Activated CD8-positive, alpha-beta T cell treated with anti-CD3 and anti-CD28 coated beads for 36 hours (primary cell): Measurements from ENCODE around the gene PTBP1. TPM values are rescaled to one million over a fixed set of nuclear protein-coding genes. Genes with fewer than 3 reads are reported as not detected.

ENCODE experiments used
- ATAC-seq: fragments of 200-7000 bp; cut with Tn5 transposase; one replicate; pipeline ENCODE4 v1.10.0; 2021; ENCODE audit warnings: mild to moderate bottlenecking, moderate library complexity
- CTCF ChIA-PET: fragments of 350-600 bp; sonication (Branson Sonifier 250); formaldehyde crosslinking; loops from one replicate; lab custom pipeline; 2021; ENCODE audit warnings: antibody characterized with exemption; lab: Charles Lee
- POLR2A ChIA-PET: fragments of 350-600 bp; sonication (Branson Sonifier 250); formaldehyde crosslinking; loops from one replicate; lab custom pipeline; 2021; ENCODE audit warnings: antibody characterized with exemption; lab: Charles Lee
- DNase-seq: peaks from one replicate; pipeline ENCODE4 v3.0.0-alpha.2; 2020
- H3K27ac Mint-ChIP-seq: one replicate; pipeline ENCODE4 v1.8.0; 2021; ENCODE audit warnings: mild to moderate bottlenecking, mixed read lengths
- H3K27me3 Mint-ChIP-seq: one replicate; pipeline ENCODE4 v1.8.0; 2021; ENCODE audit warnings: mixed read lengths
- H3K36me3 Mint-ChIP-seq: one replicate; pipeline ENCODE4 v1.8.0; 2021; ENCODE audit warnings: low read depth, mixed read lengths
- H3K4me1 Mint-ChIP-seq: one replicate; pipeline ENCODE4 v1.8.0; 2021; ENCODE audit warnings: low read depth, mixed read lengths
- H3K4me3 Mint-ChIP-seq: one replicate; pipeline ENCODE4 v1.8.0; 2021; ENCODE audit warnings: mild to moderate bottlenecking, moderate library complexity, mixed read lengths
- H3K9me3 Mint-ChIP-seq: one replicate; pipeline ENCODE4 v1.8.0; 2021; ENCODE audit warnings: mixed read lengths
- intact Hi-C: fragments of 100-400 bp; cut with micrococcal nuclease; formaldehyde crosslinking; loops from one replicate; pipeline ENCODE4 v1.10.0; 2022
- total RNA-seq, 2 experiments: library from RNA; stranded (reverse); gene quantifications; one replicate each; pipeline ENCODE4 v1.2.3, GENCODE V29; 2021
- TF ChIP-seq, protein P1 (sequence below): fragments of 200-600 bp; IDR thresholded peaks from one replicate; pipeline ENCODE4 v1.8.0; 2022; ENCODE audit warnings: antibody characterized with exemption, mild to moderate bottlenecking

Gene PTBP1
- total RNA-seq, 2 experiments from 2014 or later = 581 to 582 TPM

DNA sequence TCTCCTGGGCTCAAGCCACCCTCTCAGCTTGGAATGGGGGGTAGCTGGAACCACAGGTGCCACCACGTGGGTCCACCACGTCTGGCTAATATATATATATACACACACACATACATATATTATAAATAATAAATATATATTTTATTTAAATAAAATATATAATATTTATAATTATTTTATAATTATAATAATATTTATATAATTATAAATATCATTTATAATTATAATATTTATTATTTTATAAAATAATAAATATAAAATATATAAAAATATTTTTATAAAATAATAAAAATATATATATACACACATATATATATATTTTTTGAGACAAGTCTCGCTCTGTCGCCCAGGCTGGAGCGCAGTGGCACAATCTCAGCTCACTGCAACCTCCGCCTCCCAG lies 57.3 kb downstream of the PTBP1 start:
- CTCF ChIA-PET = interaction anchor here (0.9 kb wide), 1 partner anchor 130 kb away, joined by 4 read pairs; the partner anchor contains the start of gene WDR18
- intact Hi-C loops = no loop called here

DNA sequence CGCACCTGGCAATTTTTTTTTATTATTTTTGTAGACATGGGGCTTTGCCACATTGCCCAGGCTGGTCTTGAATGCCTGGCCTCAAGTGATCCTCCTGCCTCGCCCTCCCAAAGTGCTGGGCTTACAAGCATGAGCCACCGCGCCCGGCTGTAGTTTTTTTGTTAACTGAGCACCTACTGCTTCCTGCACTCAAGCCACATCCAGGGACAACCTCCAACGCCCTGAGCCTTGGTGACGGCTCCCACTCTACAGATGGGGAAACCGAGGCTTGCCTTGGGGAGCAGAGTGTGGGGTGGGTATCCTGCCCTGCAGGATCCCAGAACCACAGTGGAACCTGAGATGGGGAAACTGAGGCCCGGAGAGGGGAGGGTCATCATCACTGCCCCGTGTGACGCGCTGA lies 57.9 kb downstream of the PTBP1 start:
- H3K4me3 Mint-ChIP-seq = no peak overlapping the region
- DNase-seq (no peak), ATAC-seq (no peak)
- no peaks in the 10 kb centered on the region for H3K36me3 Mint-ChIP-seq
- H3K27me3 Mint-ChIP-seq = peaks cover 12% of the 10 kb centered on the region
- TF ChIP-seq, protein P1, sequence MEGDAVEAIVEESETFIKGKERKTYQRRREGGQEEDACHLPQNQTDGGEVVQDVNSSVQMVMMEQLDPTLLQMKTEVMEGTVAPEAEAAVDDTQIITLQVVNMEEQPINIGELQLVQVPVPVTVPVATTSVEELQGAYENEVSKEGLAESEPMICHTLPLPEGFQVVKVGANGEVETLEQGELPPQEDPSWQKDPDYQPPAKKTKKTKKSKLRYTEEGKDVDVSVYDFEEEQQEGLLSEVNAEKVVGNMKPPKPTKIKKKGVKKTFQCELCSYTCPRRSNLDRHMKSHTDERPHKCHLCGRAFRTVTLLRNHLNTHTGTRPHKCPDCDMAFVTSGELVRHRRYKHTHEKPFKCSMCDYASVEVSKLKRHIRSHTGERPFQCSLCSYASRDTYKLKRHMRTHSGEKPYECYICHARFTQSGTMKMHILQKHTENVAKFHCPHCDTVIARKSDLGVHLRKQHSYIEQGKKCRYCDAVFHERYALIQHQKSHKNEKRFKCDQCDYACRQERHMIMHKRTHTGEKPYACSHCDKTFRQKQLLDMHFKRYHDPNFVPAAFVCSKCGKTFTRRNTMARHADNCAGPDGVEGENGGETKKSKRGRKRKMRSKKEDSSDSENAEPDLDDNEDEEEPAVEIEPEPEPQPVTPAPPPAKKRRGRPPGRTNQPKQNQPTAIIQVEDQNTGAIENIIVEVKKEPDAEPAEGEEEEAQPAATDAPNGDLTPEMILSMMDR = no peak
- no peaks in the 10 kb centered on the region for H3K4me1 Mint-ChIP-seq
- POLR2A ChIA-PET = no interaction called here
- CTCF ChIA-PET = interaction anchor here (0.7 kb wide), 1 partner anchor 86 kb away, joined by 3 read pairs; no protein-coding TSS in a partner anchor
- no peaks in the 10 kb centered on the region for H3K9me3 Mint-ChIP-seq
- no peak overlapping the region for H3K27ac Mint-ChIP-seq
- intact Hi-C loops = loop anchor here (5.0 kb wide), 1 partner anchor 127 kb away; the partner anchor contains the start of gene WDR18

More for the DNA sequence above, 57.3 kb downstream of the PTBP1 start:
- POLR2A ChIA-PET = interaction anchor here (0.5 to 0.6 kb wide), 3 partner anchors 18 to 72 kb away, joined by 3 to 4 read pairs (median 3); no protein-coding TSS in a partner anchor
- H3K9me3 Mint-ChIP-seq = no peaks in the 10 kb centered on the region
- no peaks in the 10 kb centered on the region for H3K36me3 Mint-ChIP-seq
- H3K4me1 Mint-ChIP-seq = no peaks in the 10 kb centered on the region
- TF ChIP-seq, protein P1 = no peak
- no peak overlapping the region for H3K27ac Mint-ChIP-seq
- H3K27me3 Mint-ChIP-seq = peaks cover 9% of the 10 kb centered on the region
- DNase-seq (no peak), ATAC-seq (no peak)
- H3K4me3 Mint-ChIP-seq = no peak overlapping the region

DNA sequence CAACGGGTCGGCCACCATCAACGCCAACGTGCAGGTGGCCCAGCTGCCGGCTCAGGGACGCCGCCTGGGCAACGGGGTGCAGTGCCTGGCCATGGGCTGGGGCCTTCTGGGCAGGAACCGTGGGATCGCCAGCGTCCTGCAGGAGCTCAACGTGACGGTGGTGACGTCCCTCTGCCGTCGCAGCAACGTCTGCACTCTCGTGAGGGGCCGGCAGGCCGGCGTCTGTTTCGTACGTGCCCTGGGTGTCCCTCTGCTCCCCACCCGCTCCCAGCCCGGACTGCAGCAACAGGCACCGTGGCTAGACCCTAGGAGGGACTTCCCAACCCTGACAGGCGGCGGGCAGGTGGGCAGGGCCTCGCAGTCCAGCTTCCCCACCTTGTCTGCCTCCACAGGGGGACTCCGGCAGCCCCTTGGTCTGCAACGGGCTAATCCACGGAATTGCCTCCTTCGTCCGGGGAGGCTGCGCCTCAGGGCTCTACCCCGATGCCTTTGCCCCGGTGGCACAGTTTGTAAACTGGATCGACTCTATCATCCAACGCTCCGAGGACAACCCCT lies 58.4 kb downstream of the PTBP1 start:
- TF ChIP-seq, protein P1 = no peak
- ChIA-PET POLR2A (no interaction called here), CTCF (interaction anchor here (0.7 to 1.5 kb wide), 5 partner anchors 11 to 86 kb away, joined by 3 to 6 read pairs (median 3); no protein-coding TSS in a partner anchor)
- H3K27ac Mint-ChIP-seq = no peak overlapping the region
- no peaks in the 10 kb centered on the region for H3K4me1 Mint-ChIP-seq
- peaks cover 11% of the 10 kb centered on the region for H3K27me3 Mint-ChIP-seq
- H3K9me3 Mint-ChIP-seq = no peaks in the 10 kb centered on the region
- intact Hi-C loops = loop anchor here (5.0 kb wide), 1 partner anchor 127 kb away; the partner anchor contains the start of gene WDR18
- H3K36me3 Mint-ChIP-seq = no peaks in the 10 kb centered on the region
- DNase-seq (no peak), ATAC-seq (no peak)
- no peak overlapping the region for H3K4me3 Mint-ChIP-seq

DNA sequence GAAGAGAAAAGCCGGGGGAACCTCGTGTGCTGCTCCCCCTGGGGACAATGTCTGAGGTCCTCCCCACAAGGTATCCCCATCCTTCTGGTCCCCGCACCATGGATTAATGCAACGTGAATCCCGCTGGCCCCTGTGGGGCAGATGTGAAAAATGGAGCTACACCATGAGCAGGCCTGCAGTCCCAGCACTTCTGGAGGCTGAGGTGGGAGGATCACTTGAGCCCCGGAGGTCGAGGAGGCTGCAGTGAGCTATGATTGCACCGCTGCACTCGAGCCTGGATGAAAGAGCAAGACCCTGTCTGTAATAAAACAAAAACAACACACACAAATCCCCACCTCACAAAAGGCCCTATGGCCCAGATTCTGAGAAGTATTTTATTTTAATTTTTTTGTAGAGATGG lies 61.0 kb downstream of the PTBP1 start:
- Mint-ChIP-seq H3K27me3 (peaks cover 14% of the 10 kb centered on the region), H3K36me3 (no peaks in the 10 kb centered on the region), H3K27ac (no peak overlapping the region), H3K4me1 (peaks cover 9% of the 10 kb centered on the region), H3K9me3 (no peaks in the 10 kb centered on the region), H3K4me3 (no peak overlapping the region)
- ChIA-PET CTCF (interaction anchor here (0.7 to 1.3 kb wide), 4 partner anchors 9 to 126 kb away, joined by 3 to 4 read pairs (median 4); partner anchors contain the start of gene WDR18), POLR2A (interaction anchor here (0.9 kb wide), 1 partner anchor 35 kb away, joined by 3 read pairs; the partner anchor contains the start of genes MED16 and RNU6-9)
- intact Hi-C loops = loop anchor here (5.0 kb wide), 1 partner anchor 124 kb away; the partner anchor contains the start of gene WDR18
- ATAC-seq (no peak), DNase-seq (no peak)
- TF ChIP-seq, protein P1 = no peak
